NCI-H1694 treated with DMSO at 0.1 percent for 48 hours (cell line): ENCODE results near the gene BCAS1.
A peak's percentile ranks its signal among the peaks of the same experiment; 100 is the strongest.

Experiments
- DNase-seq: peaks from one replicate; lab custom pipeline; 2025; lab: John Stamatoyannopoulos, UW

Gene BCAS1

GRCh38 chr20:53925651-53926401, 144.6 kb downstream of the BCAS1 start:
- no peak for DNase-seq

- no peak for DNase-seq
These were observed 146.6 kb downstream of the BCAS1 start for GRCh38 chr20:53923566-53924369.

- no peak for DNase-seq
These were observed 147.5 kb downstream of the BCAS1 start for GRCh38 chr20:53922901-53923314.

GRCh38 chr20:53921443-53921973, 148.9 kb downstream of the BCAS1 start:
- DNase-seq = no peak

GRCh38 chr20:53920647-53921245, 149.6 kb downstream of the BCAS1 start:
- no peak for DNase-seq

- DNase-seq = no peak
These were observed 150.5 kb downstream of the BCAS1 start for GRCh38 chr20:53919886-53920285.

- no peak for DNase-seq
These were observed 151.4 kb downstream of the BCAS1 start for GRCh38 chr20:53918949-53919361.

- DNase-seq = no peak
These were observed 152.4 kb downstream of the BCAS1 start for GRCh38 chr20:53918020-53918311.

- DNase-seq = no peak
These were observed 153.0 kb downstream of the BCAS1 start for GRCh38 chr20:53917145-53918019.

GRCh38 chr20:53916173-53916512, 154.3 kb downstream of the BCAS1 start:
- no peak for DNase-seq

GRCh38 chr20:53915446-53916172, 154.8 kb downstream of the BCAS1 start:
- peak; percentile 59 for DNase-seq

- DNase-seq = peak; percentile 35
These were observed 155.5 kb downstream of the BCAS1 start for GRCh38 chr20:53914781-53915445.

GRCh38 chr20:53914091-53914780, 156.2 kb downstream of the BCAS1 start:
- peak; percentile 39 for DNase-seq

- no peak for DNase-seq
These were observed 159.1 kb downstream of the BCAS1 start for GRCh38 chr20:53911301-53911700.

- no peak for DNase-seq
These were observed 159.9 kb downstream of the BCAS1 start for GRCh38 chr20:53910351-53911002.

GRCh38 chr20:53907968-53908751, 162.2 kb downstream of the BCAS1 start:
- DNase-seq = no peak

- DNase-seq = no peak
These were observed 164.6 kb downstream of the BCAS1 start for GRCh38 chr20:53905820-53906191.

- DNase-seq = no peak
These were observed 165.2 kb downstream of the BCAS1 start for GRCh38 chr20:53905019-53905819.
